Measurements from ENCODE around the gene LPCAT4. TPM values are rescaled to one million over a fixed set of nuclear protein-coding genes. Genes with fewer than 3 reads are reported as not detected.

Gene LPCAT4
- total and polyA plus RNA-seq, 9 donors: 8.9 to 44.3 (median 33.8) TPM

DNA sequence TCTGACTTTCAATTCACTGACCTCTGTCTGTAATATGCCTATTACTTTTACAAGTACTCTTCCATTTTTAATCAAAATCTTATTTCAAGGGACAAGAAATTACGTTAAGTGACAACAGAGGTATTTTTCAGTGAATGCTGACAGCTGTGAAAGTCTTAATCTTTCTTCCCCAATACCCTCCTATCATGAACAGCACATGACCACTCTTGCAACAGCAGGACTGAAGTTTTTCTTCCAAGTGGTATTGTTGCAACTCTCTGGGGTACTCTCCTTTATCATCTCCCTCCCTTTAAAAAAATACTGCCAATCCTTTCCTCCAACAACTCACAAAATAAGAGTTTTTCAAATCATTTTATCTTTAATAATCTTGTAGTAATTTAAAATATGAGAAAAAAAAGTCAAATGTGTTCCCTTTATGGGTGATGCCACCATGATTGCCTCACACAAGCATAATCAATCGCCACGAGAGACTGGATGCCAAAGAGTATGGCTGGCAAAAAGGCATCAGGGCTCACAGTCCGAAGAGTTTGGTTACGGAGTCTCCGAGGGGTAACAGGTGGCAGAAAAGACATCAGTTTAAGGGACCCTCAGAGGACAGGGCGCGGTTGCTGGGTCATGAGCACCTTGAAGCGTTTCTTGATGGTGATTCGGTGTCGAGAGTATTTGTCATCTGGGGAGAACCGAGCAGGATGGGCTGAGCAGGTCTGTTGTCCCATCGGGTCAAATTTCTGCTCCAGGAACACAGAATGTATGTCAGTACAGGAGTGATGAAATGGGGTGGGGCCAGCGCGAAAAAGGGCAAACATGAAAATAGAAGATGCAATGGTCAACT is 25.4 kb downstream of the LPCAT4 start:
- no peaks in the 10 kb centered on the region for H3K36me3 ChIP-seq
- 95 to 97% (median 97%) methylated on average over 15 of the region's 15 CpGs for WGBS, 3 donors
- no peak for DNase-seq
- H3K9me3 ChIP-seq: no peaks in the 10 kb centered on the region
- H3K4me3 ChIP-seq: peak overlapping the region; percentile 89
- H3K27me3 ChIP-seq: no peaks in the 10 kb centered on the region
- peaks cover 10% of the 10 kb centered on the region for H3K4me1 ChIP-seq (ENCODE audit: insufficient read depth)
- no peak for TF ChIP-seq POLR2A (IDR thresholded peaks at IDR 0.05)
- TF ChIP-seq, protein P1, sequence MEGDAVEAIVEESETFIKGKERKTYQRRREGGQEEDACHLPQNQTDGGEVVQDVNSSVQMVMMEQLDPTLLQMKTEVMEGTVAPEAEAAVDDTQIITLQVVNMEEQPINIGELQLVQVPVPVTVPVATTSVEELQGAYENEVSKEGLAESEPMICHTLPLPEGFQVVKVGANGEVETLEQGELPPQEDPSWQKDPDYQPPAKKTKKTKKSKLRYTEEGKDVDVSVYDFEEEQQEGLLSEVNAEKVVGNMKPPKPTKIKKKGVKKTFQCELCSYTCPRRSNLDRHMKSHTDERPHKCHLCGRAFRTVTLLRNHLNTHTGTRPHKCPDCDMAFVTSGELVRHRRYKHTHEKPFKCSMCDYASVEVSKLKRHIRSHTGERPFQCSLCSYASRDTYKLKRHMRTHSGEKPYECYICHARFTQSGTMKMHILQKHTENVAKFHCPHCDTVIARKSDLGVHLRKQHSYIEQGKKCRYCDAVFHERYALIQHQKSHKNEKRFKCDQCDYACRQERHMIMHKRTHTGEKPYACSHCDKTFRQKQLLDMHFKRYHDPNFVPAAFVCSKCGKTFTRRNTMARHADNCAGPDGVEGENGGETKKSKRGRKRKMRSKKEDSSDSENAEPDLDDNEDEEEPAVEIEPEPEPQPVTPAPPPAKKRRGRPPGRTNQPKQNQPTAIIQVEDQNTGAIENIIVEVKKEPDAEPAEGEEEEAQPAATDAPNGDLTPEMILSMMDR (IDR thresholded peaks at IDR 0.05): no peak
- TF ChIP-seq EP300 (IDR thresholded peaks at IDR 0.05): no peak
- intact Hi-C loops (cut with DNase I): loop anchor here in 1 of 4 donors (10.0 kb wide), 1 partner anchor 243 kb away; the partner anchor contains the start of gene GOLGA8B
- H3K27ac ChIP-seq: no peak overlapping the region

DNA sequence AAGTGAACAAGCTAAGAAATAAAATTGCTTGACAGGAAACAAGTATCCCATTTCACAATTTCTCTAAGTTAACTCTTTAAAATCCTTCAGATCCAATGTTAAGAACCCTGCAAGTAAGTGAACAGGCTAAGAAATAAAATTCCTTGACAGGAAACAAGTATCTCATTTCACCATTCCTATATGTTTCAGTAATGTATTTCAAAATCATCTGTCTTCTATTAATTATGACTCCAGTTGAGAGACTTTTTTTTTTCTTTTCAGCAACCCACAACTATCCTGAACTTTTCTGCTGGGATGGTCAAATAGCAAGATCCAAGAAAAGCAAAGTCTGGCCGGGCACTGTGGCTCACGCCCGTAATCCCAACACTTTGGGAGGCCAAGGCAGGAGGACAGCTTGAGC is 27.1 kb downstream of the LPCAT4 start:
- Histone ChIP-seq H3K27me3 (no peaks in the 10 kb centered on the region), H3K36me3 (no peaks in the 10 kb centered on the region), H3K9me3 (no peaks in the 10 kb centered on the region), H3K4me1 (ENCODE audit: insufficient read depth) (peaks cover 10% of the 10 kb centered on the region), H3K27ac (no peak overlapping the region), H3K4me3 (no peak overlapping the region)
- WGBS, 3 donors: 91 to 94% (median 93%) methylated on average over 3 of the region's 3 CpGs
- DNase-seq: no peak
- intact Hi-C loops (cut with DNase I): loop anchor here in 1 of 4 donors (10.0 kb wide), 1 partner anchor 245 kb away; the partner anchor contains the start of gene GOLGA8B
- TF ChIP-seq, protein P1 (IDR thresholded peaks at IDR 0.05): no peak
- TF ChIP-seq POLR2A (IDR thresholded peaks at IDR 0.05) (no peak), EP300 (IDR thresholded peaks at IDR 0.05) (no peak)

DNA sequence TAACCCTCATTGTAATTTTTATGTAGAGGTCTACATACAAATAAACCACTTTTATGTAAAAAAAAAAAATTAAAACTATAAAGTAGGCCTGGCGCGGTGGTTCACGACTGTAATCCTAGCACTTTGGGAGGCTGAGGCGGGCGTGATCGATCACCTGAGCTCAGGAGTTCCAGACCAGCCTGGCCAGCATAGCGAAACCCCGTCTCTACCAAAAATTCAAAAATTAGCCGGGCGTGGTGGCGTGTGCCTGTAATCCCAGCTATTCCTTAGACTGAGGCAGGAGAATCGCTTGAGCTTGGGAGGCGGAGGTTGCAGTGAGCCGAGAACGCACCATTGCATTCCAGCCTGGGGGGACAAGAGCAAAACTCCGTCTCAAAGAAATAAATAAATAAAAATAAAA is 28.6 kb downstream of the LPCAT4 start:
- no peaks in the 10 kb centered on the region for H3K36me3 ChIP-seq
- H3K9me3 ChIP-seq: no peaks in the 10 kb centered on the region
- peak overlapping the region; percentile 66 for H3K4me3 ChIP-seq
- H3K27me3 ChIP-seq: no peaks in the 10 kb centered on the region
- intact Hi-C loops (cut with DNase I): no loop called here
- peaks cover 10% of the 10 kb centered on the region for H3K4me1 ChIP-seq (ENCODE audit: insufficient read depth)
- TF ChIP-seq EP300 (IDR thresholded peaks at IDR 0.05): no peak
- no peak for TF ChIP-seq POLR2A (IDR thresholded peaks at IDR 0.05)
- TF ChIP-seq, protein P1 (IDR thresholded peaks at IDR 0.05): no peak
- no peak overlapping the region for H3K27ac ChIP-seq
- WGBS, 3 donors: 71 to 77% (median 76%) methylated on average over 16 of the region's 16 CpGs
- DNase-seq: peak in 3 of 5 donors; percentile 26 to 44 (median 30)

DNA sequence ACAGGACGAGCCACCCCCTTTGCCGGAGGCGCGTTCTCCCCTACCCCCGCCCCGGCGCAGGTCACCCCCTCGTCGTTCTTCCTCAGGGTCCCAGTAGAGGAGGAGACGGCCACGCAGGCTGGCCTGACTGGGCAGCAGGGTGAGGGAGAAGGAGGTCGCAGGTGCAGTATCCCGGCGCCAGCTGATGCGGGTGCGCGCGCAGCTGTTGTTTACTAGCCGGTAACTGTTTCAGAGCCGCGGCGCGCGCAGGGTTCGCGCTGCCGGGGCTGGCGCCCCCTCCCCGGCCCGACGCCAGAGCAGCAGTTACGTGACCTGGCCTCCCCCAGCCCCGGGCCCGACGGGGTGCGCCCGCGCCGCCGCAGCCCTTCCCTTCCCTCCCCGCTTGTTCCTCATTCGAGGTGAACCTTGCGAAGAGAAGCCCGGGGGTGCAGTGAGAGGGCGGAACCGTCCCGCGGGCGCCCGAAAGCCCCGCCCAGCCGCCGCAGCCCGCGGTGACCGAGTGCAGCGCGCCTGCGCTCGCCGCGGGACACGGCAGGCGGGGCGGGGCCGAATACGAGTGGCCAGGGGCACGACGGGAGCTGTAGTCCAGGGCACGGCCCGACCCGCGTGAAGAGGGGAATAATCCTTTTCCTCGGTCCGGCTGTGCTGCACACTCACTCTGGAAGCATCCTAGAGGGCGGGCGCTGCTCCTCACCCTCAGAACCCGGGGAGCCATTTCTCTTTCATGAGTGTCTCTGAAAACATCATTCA is 29.3 kb downstream of the LPCAT4 start, which contains the start of gene SLC12A6:
TSS of gene SLC12A6 (minus strand) at position 225 of the 750 bp plus-strand sequence. CDS start 1,101 bp downstream, outside the sequence.
- H3K27ac ChIP-seq: peak within 1 kb of the TSS; percentile 60 to 63
- H3K9me3 ChIP-seq: no peaks in the 10 kb centered on the region
- 0 to 1% (median 0%) methylated on average over 59 to 78 of the region's 78 CpGs for WGBS, 3 donors
- TF ChIP-seq POLR2A (IDR thresholded peaks at IDR 0.05): peak; percentile 26
- TF ChIP-seq EP300 (IDR thresholded peaks at IDR 0.05): no peak
- no peaks in the 10 kb centered on the region for H3K36me3 ChIP-seq
- peak within 1 kb of the TSS; percentile 66 for H3K4me3 ChIP-seq
- H3K27me3 ChIP-seq: no peaks in the 10 kb centered on the region
- H3K4me1 ChIP-seq (ENCODE audit: insufficient read depth): peaks cover 10% of the 10 kb centered on the region
- peak; percentile 84 to 92 (median 89) for DNase-seq
- intact Hi-C loops (cut with DNase I): no loop called here

Measured in ovary (tissue), 9 donors.